Astrocyte (in vitro differentiated cells and primary cell): ENCODE data around the gene GRK5.

ENCODE experiments used
- EZH2 ChIP-seq: IDR thresholded peaks from 2 replicates; pipeline ENCODE4 v1.6.1; 2012; ENCODE audit warnings: mild to moderate bottlenecking, low read length, inconsistent platforms; ENCODE audit not compliant: insufficient read depth
- TF ChIP-seq, protein P1 (sequence below): IDR thresholded peaks from 2 replicates; pipeline ENCODE4 v1.5.1; 2011; ENCODE audit warnings: low read depth, mild to moderate bottlenecking, inconsistent platforms, low read length, moderate library complexity; ENCODE audit not compliant: insufficient read depth

DNA sequence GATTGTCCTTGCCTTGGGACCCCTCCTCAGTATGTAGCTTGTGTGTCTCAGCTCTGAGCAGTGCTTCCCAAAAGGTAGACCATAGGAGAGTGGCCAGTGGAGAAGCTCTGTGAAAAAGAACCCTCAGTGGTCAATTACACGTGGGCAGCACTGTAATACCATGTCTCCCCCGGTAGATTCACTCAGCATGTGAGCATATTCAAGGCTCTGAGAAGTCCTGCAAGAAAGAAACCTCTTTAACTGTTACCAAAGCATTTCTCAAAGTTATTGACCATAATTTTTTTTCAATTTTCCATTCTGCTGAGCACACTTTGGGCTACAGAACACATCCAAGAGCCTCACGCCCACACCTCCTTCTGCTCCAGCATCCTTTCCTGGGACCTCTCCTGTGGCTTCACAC is 192.1 kb downstream of the GRK5 start:
- TF ChIP-seq, protein P1, sequence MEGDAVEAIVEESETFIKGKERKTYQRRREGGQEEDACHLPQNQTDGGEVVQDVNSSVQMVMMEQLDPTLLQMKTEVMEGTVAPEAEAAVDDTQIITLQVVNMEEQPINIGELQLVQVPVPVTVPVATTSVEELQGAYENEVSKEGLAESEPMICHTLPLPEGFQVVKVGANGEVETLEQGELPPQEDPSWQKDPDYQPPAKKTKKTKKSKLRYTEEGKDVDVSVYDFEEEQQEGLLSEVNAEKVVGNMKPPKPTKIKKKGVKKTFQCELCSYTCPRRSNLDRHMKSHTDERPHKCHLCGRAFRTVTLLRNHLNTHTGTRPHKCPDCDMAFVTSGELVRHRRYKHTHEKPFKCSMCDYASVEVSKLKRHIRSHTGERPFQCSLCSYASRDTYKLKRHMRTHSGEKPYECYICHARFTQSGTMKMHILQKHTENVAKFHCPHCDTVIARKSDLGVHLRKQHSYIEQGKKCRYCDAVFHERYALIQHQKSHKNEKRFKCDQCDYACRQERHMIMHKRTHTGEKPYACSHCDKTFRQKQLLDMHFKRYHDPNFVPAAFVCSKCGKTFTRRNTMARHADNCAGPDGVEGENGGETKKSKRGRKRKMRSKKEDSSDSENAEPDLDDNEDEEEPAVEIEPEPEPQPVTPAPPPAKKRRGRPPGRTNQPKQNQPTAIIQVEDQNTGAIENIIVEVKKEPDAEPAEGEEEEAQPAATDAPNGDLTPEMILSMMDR, result no peak
- TF ChIP-seq EZH2, result no peak
